GM23338 (cell line): ENCODE data around the gene IL6ST. TPM values are rescaled to one million over a fixed set of nuclear protein-coding genes. Genes with fewer than 3 reads are reported as not detected.
A peak's percentile ranks its signal among the peaks of the same experiment; 100 is the strongest.

Source experiments
- ATAC-seq: fragments of 200-7000 bp; cut with Tn5 transposase; 3 replicates; pipeline ENCODE4 v1.9.1; 2020
- DNase-seq: peaks from one replicate; pipeline ENCODE4 v3.0.0-alpha.2; 2015; ENCODE audit warnings: low spot score
- H2AFZ ChIP-seq: fragments of 200-600 bp; sonication (generic); 2 replicates; pipeline ENCODE4 v1.8.0; 2016; ENCODE audit warnings: antibody characterized with exemption, mild to moderate bottlenecking, moderate library complexity
- H3F3A ChIP-seq: fragments of 200-600 bp; sonication (generic); replicated peaks from 2 replicates; pipeline ENCODE4 v1.8.0; 2017; ENCODE audit warnings: antibody characterized with exemption, mixed run types, low read depth
- H3K27ac ChIP-seq: fragments of 200-600 bp; sonication (generic); 2 replicates; pipeline ENCODE4 v1.6.1; 2016; ENCODE audit warnings: low read depth
- H3K27me3 ChIP-seq: fragments of 200-600 bp; sonication (generic); 2 replicates; pipeline ENCODE4 v1.8.0; 2016; ENCODE audit warnings: mild to moderate bottlenecking, mixed run types, moderate library complexity; ENCODE audit not compliant: insufficient read depth
- H3K36me3 ChIP-seq: fragments of 200-600 bp; sonication (generic); 2 replicates; pipeline ENCODE4 v1.8.0; 2016; ENCODE audit warnings: mild to moderate bottlenecking; ENCODE audit not compliant: insufficient read depth
- H3K4me1 ChIP-seq: fragments of 200-600 bp; sonication (generic); 2 replicates; pipeline ENCODE4 v1.8.0; 2016; ENCODE audit warnings: mild to moderate bottlenecking, moderate library complexity; ENCODE audit not compliant: insufficient read depth
- H3K4me2 ChIP-seq: fragments of 200-600 bp; sonication (generic); 2 replicates; pipeline ENCODE4 v1.7.1; 2017; ENCODE audit warnings: mixed run types
- H3K4me3 ChIP-seq: fragments of 200-600 bp; sonication (generic); 2 replicates; pipeline ENCODE4 v1.6.1; 2016; ENCODE audit warnings: mixed run types
- H3K79me2 ChIP-seq: fragments of 200-600 bp; sonication (generic); replicated peaks from 2 replicates; pipeline ENCODE4 v1.8.0; 2017; ENCODE audit warnings: mild to moderate bottlenecking; ENCODE audit not compliant: insufficient read depth
- H3K9me2 ChIP-seq: fragments of 200-600 bp; sonication (generic); 2 replicates; pipeline ENCODE4 v1.8.0; 2017; ENCODE audit not compliant: insufficient read depth
- H4K20me1 ChIP-seq: fragments of 200-600 bp; sonication (generic); replicated peaks from 2 replicates; pipeline ENCODE4 v1.8.0; 2017; ENCODE audit warnings: mild to moderate bottlenecking; ENCODE audit not compliant: insufficient read depth
- H3K27ac Mint-ChIP-seq: 2 replicates; pipeline ENCODE4 v1.8.0; 2020; ENCODE audit warnings: inconsistent platforms, mild to moderate bottlenecking, moderate library complexity, mixed read lengths
- H3K27me3 Mint-ChIP-seq: 3 replicates; pipeline ENCODE4 v1.8.0; 2022; ENCODE audit warnings: low read depth, mild to moderate bottlenecking, moderate library complexity, mixed read lengths, inconsistent platforms; ENCODE audit not compliant: insufficient read depth, poor library complexity
- H3K36me3 Mint-ChIP-seq: 3 replicates; pipeline ENCODE4 v1.8.0; 2021; ENCODE audit warnings: low read depth, mild to moderate bottlenecking, inconsistent platforms, moderate library complexity, mixed read lengths
- H3K4me1 Mint-ChIP-seq: 3 replicates; pipeline ENCODE4 v1.8.0; 2020; ENCODE audit warnings: mild to moderate bottlenecking, inconsistent platforms, mixed read lengths
- H3K4me3 Mint-ChIP-seq: 3 replicates; pipeline ENCODE4 v1.8.0; 2021; ENCODE audit warnings: moderate library complexity, mild to moderate bottlenecking, inconsistent platforms, mixed read lengths
- H3K9me3 Mint-ChIP-seq: 3 replicates; pipeline ENCODE4 v1.8.0; 2020; ENCODE audit warnings: moderate library complexity, mild to moderate bottlenecking, inconsistent platforms, mixed read lengths
- CREB1 ChIP-seq: fragments of 250-450 bp; sonication (Bioruptor Pico); IDR thresholded peaks from 2 replicates; pipeline ENCODE4 v1.5.0; 2020; ENCODE audit warnings: low read depth, mild to moderate bottlenecking, moderate library complexity
- EZH2 ChIP-seq: fragments of 200-600 bp; sonication (generic); IDR thresholded peaks from one replicate; pipeline ENCODE4 v1.8.0; 2017; ENCODE audit warnings: antibody characterized with exemption, mild to moderate bottlenecking, low read depth; ENCODE audit not compliant: unreplicated experiment
- EZH2phosphoT487 ChIP-seq: fragments of 200-600 bp; sonication (generic); IDR thresholded peaks from one replicate; pipeline ENCODE4 v1.8.1; 2018; ENCODE audit warnings: antibody characterized with exemption; ENCODE audit not compliant: unreplicated experiment
- JUNB ChIP-seq: IDR thresholded peaks from one replicate; pipeline ENCODE4 v1.6.1; 2016; ENCODE audit warnings: antibody characterized with exemption; ENCODE audit not compliant: unreplicated experiment
- NANOG ChIP-seq: IDR thresholded peaks from 2 replicates; pipeline ENCODE4 v1.6.1; 2016; ENCODE audit warnings: antibody characterized with exemption, borderline replicate concordance
- STAT1 ChIP-seq: IDR thresholded peaks from one replicate; pipeline ENCODE4 v1.6.1; 2016; ENCODE audit warnings: antibody characterized with exemption; ENCODE audit not compliant: unreplicated experiment
- ZNF331 ChIP-seq: fragments of 250-450 bp; sonication (Bioruptor Pico); IDR thresholded peaks from 2 replicates; pipeline ENCODE4 v1.5.0; 2020; ENCODE audit warnings: low read depth, mild to moderate bottlenecking, moderate library complexity
- ZNF462 ChIP-seq: fragments of 250-450 bp; sonication (Bioruptor Pico); IDR thresholded peaks from 2 replicates; pipeline ENCODE4 v1.5.0; 2020; ENCODE audit warnings: mild to moderate bottlenecking, moderate library complexity
- polyA plus RNA-seq: library from polyadenylated mRNA; unstranded; fragments of >200 nt; fragmentation: Nextera tagmentation; extraction: Ambion mirVana; gene quantifications from 2 replicates; pipeline ENCODE4 v1.2.1, GENCODE V29; 2016
- total RNA-seq: library from RNA; depleted of rRNA; stranded (reverse); fragments of >200 nt; shearing (Covaris generic); gene quantifications from 2 replicates; pipeline ENCODE4 v1.2.3, GENCODE V29; 2014

IL6ST gene
- total and polyA plus RNA-seq, 2 experiments from 2014 or later: 6.7 to 9.8 TPM

- no peaks in the 10 kb centered on the region for H3F3A ChIP-seq
- H3K36me3 ChIP-seq: no peaks in the 10 kb centered on the region
- H3K27me3 Mint-ChIP-seq: peaks cover 11% of the 10 kb centered on the region
- no peaks in the 10 kb centered on the region for H3K79me2 ChIP-seq
- no peak overlapping the region for H3K4me3 Mint-ChIP-seq
- no peaks in the 10 kb centered on the region; the same call in 1 of the 2 replicates for H4K20me1 ChIP-seq
- H3K4me3 ChIP-seq: no peak overlapping the region
- peaks cover 8% of the 10 kb centered on the region for H3K4me1 Mint-ChIP-seq
- TF ChIP-seq STAT1: no peak
- no peak for TF ChIP-seq NANOG
- no peak for TF ChIP-seq CREB1 (CRISPR knock-in tag)
- no peak for TF ChIP-seq EZH2phosphoT487
- TF ChIP-seq ZNF462 (CRISPR knock-in tag): no peak
- TF ChIP-seq EZH2: no peak
- TF ChIP-seq JUNB: no peak
- no peak for TF ChIP-seq ZNF331 (CRISPR knock-in tag)
- H2AFZ ChIP-seq: peak overlapping the region; percentile 96
- 0 out of 2 replicates have a peak overlapping the region, but pooled peaks have one; percentile 3 for H3K27ac Mint-ChIP-seq
- H3K27me3 ChIP-seq: no peaks in the 10 kb centered on the region
- H3K9me3 Mint-ChIP-seq: no peaks in the 10 kb centered on the region
- H3K9me2 ChIP-seq: no peaks in the 10 kb centered on the region
- no peak overlapping the region for H3K4me2 ChIP-seq
- ATAC-seq (peak; percentile 81), DNase-seq (peak; percentile 53)
- no peaks in the 10 kb centered on the region for H3K4me1 ChIP-seq
- H3K27ac ChIP-seq: no peak overlapping the region
- H3K36me3 Mint-ChIP-seq: no peaks in the 10 kb centered on the region; the same call in 2 of the 3 replicates
These were observed 71.5 kb downstream of the IL6ST start for GRCh38 chr5:55923177-55923771.
